Gastroesophageal sphincter (tissue), 4 donors: ENCODE data around the gene SLC25A33. TPM values are rescaled to one million over a fixed set of nuclear protein-coding genes. Genes with fewer than 3 reads are reported as not detected.

Experiments
- ATAC-seq: fragments of 150-250 bp; one replicate; pipeline ENCODE4 v1.9.1; 2016; ENCODE audit warnings: mild to moderate bottlenecking, moderate library complexity
- H3K27ac ChIP-seq, 4 donors: fragments of 200-600 bp; sonication (generic) in 3 of 4; 1 replicate in 3 of 4; 2 replicates in 1 of 4; pipeline ENCODE4 v1.5.1; 2016 to 2019
- H3K27me3 ChIP-seq: fragments of 200-600 bp; sonication (generic); one replicate; pipeline ENCODE4 v1.5.1; 2019
- H3K36me3 ChIP-seq, 2 donors: fragments of 200-600 bp; sonication (generic); one replicate each; pipeline ENCODE4 v1.5.1; 2019; ENCODE audit warnings: control low read depth in 1 of 2
- H3K4me1 ChIP-seq, 3 donors: fragments of 200-600 bp; sonication (generic); 1 replicate in 2 of 3; 2 replicates in 1 of 3; pipeline ENCODE4 v1.5.1; 2016 to 2019; ENCODE audit warnings: control low read depth in 2 of 3
- H3K4me3 ChIP-seq, 2 donors: fragments of 200-600 bp; sonication (generic); one replicate each; pipeline ENCODE4 v1.5.1; 2019; ENCODE audit warnings: mild to moderate bottlenecking in 1 of 2, moderate library complexity in 1 of 2
- H3K9me3 ChIP-seq, 3 donors: fragments of 200-600 bp; sonication (generic); one replicate each; pipeline ENCODE4 v1.5.1; 2017 to 2019; ENCODE audit warnings: control low read depth in 2 of 3
- EP300 ChIP-seq: sonication (generic); formaldehyde crosslinking; IDR thresholded peaks from one replicate; pipeline ENCODE4 v1.6.1; 2017; ENCODE audit warnings: antibody characterized with exemption, mild to moderate bottlenecking
- POLR2A ChIP-seq, 2 donors: fragments of 450-650 bp; IDR thresholded peaks; one replicate each; pipeline ENCODE4 v1.6.1; 2017; ENCODE audit warnings: antibody characterized with exemption in 2 of 2, mild to moderate bottlenecking in 2 of 2, moderate library complexity in 1 of 2
- POLR2AphosphoS5 ChIP-seq: sonication (generic); formaldehyde crosslinking; IDR thresholded peaks from one replicate; pipeline ENCODE4 v1.6.1; 2017; ENCODE audit warnings: antibody characterized with exemption
- WGBS, 2 donors: methylation state at CpG; one replicate each; pipeline ENCODE4 v1.1.5; 2018; ENCODE audit warnings: low coverage in 1 of 2; 5-methylcytosine and 5-hydroxymethylcytosine counted together
- total RNA-seq, 4 donors: library from RNA; depleted of rRNA; stranded (reverse); fragments of >200 nt; gene quantifications; one replicate each; pipeline ENCODE4 v1.1.0, GENCODE V29; 2016
- TF ChIP-seq, protein P1 (sequence below), 4 experiments: fragments of 200-600 bp in 2 of 4; fragments of 450-650 bp in 2 of 4; sonication (generic) in 1 of 4; IDR thresholded peaks; one replicate each; pipeline ENCODE4 v1.5.1; 2017 to 2019; ENCODE audit warnings: antibody characterized with exemption in 4 of 4, mild to moderate bottlenecking in 2 of 4, moderate library complexity in 2 of 4

Gene SLC25A33
- total RNA-seq, 4 donors from 2014 or later: 7.0 to 11.5 (median 10.5) TPM

DNA sequence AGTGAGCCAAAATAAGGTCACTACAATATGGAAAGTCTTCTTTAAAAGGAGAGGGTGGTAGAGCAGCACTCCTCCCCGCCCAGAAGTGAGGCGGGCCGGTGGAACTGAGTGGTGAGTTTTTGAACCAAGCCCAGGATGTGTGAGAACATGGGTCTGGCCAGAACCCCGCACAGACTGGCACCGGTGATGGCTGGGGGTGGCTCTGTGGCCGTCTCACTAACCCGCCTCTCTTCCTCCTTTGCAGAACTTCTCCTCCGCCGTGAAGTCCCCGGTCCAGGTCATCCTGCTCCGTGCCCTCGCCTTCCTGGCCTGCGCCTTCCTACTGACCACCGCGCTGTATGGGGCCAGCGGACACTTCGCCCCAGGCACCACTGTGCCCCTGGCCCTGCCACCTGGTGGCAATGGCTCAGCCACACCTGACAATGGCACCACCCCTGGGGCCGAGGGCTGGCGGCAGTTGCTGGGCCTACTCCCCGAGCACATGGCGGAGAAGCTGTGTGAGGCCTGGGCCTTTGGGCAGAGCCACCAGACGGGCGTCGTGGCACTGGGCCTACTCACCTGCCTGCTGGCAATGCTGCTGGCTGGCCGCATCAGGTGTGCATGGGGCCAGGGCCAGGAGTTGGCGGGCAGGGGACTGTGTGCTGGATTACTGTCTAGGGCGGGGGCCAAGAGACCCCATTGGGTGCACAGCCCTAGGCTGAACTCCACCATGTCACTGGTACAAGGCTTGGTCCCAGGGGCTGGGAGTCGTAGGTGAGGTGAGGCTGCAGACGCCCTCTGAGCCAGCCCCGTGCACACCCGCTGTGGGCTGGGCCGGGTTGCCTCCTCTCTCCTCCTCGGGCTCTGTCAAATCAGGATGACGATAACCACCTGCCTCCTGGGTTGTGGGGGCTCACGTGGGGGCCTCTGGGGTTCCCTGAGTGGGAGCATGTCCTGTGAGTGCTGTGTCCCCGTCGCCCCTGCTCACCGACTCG lies 61.9 kb downstream of the SLC25A33 start:
- Histone ChIP-seq H3K36me3 (peaks cover 0 to 97% of the 10 kb centered on the region in 2 donors), H3K4me1 (peaks cover 0 to 10% (median 0%) of the 10 kb centered on the region in 3 donors), H3K27me3 (no peaks in the 10 kb centered on the region), H3K9me3 (no peaks in the 10 kb centered on the region), H3K4me3 (no peak overlapping the region), H3K27ac (no peak overlapping the region)
- WGBS, 2 donors: 87 to 100% methylated on average over 4 to 7 of the region's 39 CpGs
- TF ChIP-seq POLR2AphosphoS5 (no peak), POLR2A (IDR thresholded peaks at IDR 0.05) (no peak), EP300 (no peak)
- TF ChIP-seq, protein P1, sequence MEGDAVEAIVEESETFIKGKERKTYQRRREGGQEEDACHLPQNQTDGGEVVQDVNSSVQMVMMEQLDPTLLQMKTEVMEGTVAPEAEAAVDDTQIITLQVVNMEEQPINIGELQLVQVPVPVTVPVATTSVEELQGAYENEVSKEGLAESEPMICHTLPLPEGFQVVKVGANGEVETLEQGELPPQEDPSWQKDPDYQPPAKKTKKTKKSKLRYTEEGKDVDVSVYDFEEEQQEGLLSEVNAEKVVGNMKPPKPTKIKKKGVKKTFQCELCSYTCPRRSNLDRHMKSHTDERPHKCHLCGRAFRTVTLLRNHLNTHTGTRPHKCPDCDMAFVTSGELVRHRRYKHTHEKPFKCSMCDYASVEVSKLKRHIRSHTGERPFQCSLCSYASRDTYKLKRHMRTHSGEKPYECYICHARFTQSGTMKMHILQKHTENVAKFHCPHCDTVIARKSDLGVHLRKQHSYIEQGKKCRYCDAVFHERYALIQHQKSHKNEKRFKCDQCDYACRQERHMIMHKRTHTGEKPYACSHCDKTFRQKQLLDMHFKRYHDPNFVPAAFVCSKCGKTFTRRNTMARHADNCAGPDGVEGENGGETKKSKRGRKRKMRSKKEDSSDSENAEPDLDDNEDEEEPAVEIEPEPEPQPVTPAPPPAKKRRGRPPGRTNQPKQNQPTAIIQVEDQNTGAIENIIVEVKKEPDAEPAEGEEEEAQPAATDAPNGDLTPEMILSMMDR (IDR thresholded peaks at IDR 0.05): no peak
- no peak for ATAC-seq

DNA sequence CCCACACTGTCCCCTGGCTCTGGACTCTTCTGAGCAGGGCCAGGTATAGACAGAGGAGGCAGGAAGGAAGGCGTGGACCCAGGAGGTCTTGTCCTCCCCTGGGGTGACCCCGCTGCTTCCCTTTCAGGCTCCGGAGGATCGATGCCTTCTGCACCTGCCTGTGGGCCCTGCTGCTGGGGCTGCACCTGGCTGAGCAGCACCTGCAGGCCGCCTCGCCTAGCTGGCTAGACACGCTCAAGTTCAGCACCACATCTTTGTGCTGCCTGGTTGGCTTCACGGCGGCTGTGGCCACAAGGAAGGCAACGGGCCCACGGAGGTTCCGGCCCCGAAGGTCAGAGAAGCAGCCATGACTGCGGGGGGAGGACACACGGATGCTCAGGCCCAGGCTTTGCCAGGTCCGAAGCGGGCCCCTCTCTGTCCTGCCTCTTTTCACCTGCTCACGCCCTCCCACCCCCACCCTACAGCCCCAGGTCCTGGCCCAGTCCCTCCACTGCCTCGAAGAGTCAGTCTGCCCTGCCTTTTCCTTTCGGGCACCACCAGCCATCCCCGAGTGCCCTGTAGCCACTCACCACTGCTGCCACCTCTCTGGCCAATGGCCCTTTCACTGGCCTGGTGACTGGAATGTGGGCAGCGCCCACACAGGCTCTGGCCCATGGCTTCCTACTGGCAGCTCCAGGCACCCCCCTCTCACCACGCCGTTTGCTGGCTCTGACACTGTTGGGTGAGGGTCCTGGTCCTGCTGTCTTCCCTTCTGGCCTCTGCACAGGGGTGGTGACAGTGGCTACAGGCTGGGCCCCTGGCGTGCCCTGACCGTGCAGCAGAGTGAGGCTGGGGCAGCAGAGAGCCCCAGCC lies 62.9 kb downstream of the SLC25A33 start:
- 84 to 94% methylated on average over 7 to 9 of the region's 26 CpGs for WGBS, 2 donors
- TF ChIP-seq POLR2A (IDR thresholded peaks at IDR 0.05) (no peak), EP300 (no peak), POLR2AphosphoS5 (no peak)
- TF ChIP-seq, protein P1 (IDR thresholded peaks at IDR 0.05): no peak
- Histone ChIP-seq H3K4me3 (no peak overlapping the region), H3K27me3 (no peaks in the 10 kb centered on the region), H3K36me3 (peaks cover 0 to 95% of the 10 kb centered on the region in 2 donors), H3K27ac (no peak overlapping the region), H3K9me3 (no peaks in the 10 kb centered on the region), H3K4me1 (peaks cover 0 to under 1% (median 0%) of the 10 kb centered on the region in 3 donors)
- no peak for ATAC-seq

DNA sequence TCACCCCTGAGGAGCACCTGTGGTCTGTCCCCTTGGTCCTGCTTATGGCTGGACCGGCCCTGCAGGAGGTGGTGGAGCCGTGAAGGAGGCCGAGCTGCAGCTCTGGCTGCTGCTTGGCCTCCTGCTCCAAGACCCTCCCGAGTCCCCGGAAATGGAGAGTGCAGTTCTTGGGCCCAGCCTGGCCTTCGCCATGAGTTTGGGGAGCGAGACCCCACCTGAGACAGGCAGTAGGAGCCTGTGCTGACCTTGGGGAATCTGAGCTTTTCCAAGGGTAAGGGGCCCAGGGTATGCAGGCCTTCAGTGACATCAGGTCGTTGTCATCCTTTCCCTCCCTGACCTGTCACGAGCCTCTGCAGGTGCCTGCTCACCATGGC lies 63.5 kb downstream of the SLC25A33 start:
- 100% methylated on average over 1 of the region's 9 CpGs; no CpG with 5 or more reads in 1 of the 2 donors for WGBS, 2 donors
- no peak for ATAC-seq
- H3K36me3 ChIP-seq: peaks cover 0 to 95% of the 10 kb centered on the region in 2 donors
- no peak overlapping the region for H3K4me3 ChIP-seq
- no peaks in the 10 kb centered on the region for H3K4me1 ChIP-seq
- no peaks in the 10 kb centered on the region for H3K9me3 ChIP-seq
- no peaks in the 10 kb centered on the region for H3K27me3 ChIP-seq
- H3K27ac ChIP-seq: no peak overlapping the region
- TF ChIP-seq EP300 (no peak), POLR2A (IDR thresholded peaks at IDR 0.05) (no peak)
- TF ChIP-seq, protein P1 (IDR thresholded peaks at IDR 0.05): no peak

DNA sequence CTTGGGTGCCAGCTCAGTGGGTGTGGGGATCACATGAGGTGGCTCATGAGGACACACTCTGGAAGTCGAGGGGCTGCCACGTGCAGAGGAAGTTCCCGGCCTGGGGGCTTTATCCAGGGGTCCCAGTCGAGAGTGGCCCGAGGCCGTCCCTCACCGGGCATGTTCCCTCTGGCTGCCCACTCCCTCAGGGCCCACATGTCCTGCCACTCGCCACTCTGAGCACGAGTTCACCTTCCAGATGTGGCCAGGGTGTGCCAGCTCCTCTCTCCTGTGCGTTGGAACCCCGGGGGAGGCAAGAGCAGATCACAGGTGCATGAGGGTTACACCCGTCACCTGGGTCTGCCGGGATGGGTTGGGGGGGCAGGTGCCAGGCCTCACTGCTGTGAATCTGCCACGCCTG lies 64.0 kb downstream of the SLC25A33 start:
- no peak overlapping the region for H3K4me3 ChIP-seq
- no peak for TF ChIP-seq POLR2AphosphoS5
- no peak for TF ChIP-seq POLR2A (IDR thresholded peaks at IDR 0.05)
- TF ChIP-seq, protein P1 (IDR thresholded peaks at IDR 0.05): no peak
- TF ChIP-seq EP300: no peak
- no peak overlapping the region for H3K27ac ChIP-seq
- peaks cover 0 to 95% of the 10 kb centered on the region in 2 donors for H3K36me3 ChIP-seq
- H3K4me1 ChIP-seq: no peaks in the 10 kb centered on the region
- no CpG with 5 or more reads among the region's 14 CpGs for WGBS, 2 donors
- no peaks in the 10 kb centered on the region for H3K9me3 ChIP-seq
- ATAC-seq: no peak
- H3K27me3 ChIP-seq: no peaks in the 10 kb centered on the region
